GM12801 (cell line): ENCODE data around the gene KCNMA1.

Experiments
- TF ChIP-seq, protein P1 (sequence below): IDR thresholded peaks from one replicate; pipeline ENCODE4 v1.5.1; 2011; ENCODE audit warnings: control low read depth; ENCODE audit not compliant: insufficient read length; ENCODE audit errors: extremely low read depth

The KCNMA1 gene

DNA sequence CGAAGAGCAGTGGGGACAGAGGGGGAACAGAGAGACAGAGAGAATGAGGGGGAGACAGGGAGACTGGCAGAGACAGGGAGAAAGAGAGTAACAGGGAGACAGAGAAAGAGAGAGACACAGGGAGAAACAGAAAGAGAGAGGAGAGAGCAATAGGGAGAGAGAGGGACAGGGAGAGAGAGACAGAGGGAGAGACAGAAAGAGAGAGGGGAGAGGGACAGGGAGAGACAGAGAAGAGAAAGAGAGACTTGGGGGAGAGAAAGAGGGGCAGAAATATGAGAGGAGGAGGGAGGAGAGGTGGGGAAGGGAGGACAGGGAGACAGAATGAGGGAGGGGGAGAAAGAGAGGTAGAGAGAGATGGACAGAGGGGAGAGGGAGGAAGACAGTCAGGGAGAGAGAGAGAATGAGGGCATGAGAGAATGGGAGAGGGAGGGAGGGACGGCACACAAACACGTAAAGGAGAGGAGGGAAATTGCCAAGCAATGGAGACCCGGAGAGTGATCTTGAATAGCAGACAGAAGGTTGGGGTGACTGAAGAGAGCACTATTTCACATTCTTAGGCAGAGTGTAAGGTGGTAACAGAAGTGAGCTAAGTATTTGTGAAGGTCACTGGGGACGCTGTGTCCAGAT, 33.3 kb upstream of the KCNMA1 start:
- TF ChIP-seq, protein P1, sequence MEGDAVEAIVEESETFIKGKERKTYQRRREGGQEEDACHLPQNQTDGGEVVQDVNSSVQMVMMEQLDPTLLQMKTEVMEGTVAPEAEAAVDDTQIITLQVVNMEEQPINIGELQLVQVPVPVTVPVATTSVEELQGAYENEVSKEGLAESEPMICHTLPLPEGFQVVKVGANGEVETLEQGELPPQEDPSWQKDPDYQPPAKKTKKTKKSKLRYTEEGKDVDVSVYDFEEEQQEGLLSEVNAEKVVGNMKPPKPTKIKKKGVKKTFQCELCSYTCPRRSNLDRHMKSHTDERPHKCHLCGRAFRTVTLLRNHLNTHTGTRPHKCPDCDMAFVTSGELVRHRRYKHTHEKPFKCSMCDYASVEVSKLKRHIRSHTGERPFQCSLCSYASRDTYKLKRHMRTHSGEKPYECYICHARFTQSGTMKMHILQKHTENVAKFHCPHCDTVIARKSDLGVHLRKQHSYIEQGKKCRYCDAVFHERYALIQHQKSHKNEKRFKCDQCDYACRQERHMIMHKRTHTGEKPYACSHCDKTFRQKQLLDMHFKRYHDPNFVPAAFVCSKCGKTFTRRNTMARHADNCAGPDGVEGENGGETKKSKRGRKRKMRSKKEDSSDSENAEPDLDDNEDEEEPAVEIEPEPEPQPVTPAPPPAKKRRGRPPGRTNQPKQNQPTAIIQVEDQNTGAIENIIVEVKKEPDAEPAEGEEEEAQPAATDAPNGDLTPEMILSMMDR, result no peak

DNA sequence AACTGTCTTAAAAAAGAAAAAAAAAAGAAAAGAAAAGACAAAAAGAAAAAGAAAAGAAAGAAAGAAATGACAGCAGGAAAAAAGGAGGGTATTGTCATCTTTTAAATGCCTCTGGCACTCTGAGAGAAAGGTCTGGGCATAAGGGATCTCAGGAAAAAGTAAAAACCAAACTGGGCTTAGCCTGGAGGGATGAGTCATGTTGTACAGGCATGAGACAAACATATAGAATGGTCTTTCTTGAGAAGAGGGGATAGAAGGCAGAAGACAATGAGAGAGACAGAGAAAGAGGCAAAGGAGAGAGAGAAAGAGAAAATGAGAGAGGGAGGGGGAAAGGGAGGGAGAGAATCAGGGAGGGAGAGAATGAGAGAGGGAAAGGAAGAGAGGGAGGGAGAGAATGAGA, 32.3 kb upstream of the KCNMA1 start:
- TF ChIP-seq, protein P1, result no peak

DNA sequence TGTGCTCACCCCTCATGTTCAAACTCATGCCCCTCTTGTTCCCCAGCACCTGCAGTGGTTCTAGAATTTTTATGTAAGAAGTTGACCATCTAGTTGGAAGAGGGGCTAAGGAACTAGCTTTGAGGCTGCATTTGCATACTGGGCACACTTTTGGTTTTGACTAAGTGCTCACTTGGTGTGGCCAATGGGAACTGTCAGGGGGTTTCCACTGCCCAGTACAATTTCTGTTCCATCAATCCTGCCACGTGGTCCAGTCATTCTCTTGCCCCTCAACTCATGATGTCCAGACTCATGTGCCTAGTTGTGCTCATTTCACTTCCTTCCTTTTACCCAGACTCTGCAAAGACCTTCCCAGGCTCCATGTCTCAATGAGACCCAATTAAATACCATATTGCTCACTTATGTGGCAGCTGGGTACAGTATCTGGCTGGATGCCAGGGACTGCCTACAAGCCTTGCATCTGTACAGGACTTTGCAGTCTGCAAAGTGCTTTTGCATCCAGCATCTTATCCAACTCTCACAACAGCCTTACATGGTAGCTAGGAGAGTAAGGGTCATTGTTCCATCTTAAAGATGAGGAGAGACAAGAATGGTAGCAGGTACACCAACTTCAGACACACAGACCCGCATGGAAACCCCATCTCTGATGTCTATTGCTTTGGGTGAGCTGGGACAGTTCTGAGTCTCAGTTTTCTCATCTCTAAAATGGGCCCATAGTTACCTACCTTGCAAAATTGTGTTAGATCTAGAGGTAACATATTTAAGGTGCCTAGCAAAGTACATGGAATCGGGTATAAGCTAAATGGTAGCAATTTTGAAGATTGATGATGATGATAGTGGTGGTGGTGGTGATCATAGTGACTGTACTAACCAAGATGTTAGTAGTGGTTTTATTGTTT, 30.1 kb upstream of the KCNMA1 start:
- TF ChIP-seq, protein P1, result no peak

DNA sequence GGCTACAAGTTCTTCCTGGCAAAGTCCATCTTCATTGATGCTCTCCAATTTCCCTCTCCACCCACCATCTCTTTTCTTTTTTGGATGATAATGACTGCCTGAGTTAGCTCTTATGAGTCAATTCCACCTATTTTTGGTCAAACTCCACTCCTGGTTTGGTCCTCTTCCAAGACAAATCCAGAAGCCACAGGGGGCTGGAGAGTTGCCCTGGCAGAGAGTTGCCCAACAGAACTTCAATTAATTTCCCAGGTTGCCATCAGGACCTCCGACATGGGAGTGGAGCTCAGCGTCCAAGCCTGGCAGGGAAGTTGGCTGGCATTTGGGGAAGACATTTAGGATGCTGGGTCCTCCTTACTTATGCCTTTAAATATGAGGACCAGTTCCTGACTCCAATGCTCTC, 29.2 kb upstream of the KCNMA1 start:
- TF ChIP-seq, protein P1, result no peak

DNA sequence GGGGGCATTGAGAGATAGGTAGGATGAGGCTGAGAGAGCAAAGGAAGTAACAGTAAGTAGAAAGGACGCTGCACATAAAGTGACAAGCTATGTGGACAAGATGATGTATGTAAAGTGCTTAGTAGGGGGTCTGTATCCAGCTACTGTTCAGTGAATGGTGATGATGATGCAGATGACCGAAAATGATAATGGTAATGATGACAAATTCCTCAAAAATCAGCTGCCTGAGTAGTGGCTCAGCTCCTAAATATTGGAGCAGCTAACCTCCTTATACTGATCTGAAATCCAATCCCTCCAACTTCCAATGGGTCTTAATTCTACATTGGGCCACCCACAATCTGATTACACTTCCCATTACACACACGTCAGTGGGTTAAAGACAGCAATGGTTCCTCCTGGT, 27.1 kb upstream of the KCNMA1 start:
- TF ChIP-seq, protein P1, result no peak

DNA sequence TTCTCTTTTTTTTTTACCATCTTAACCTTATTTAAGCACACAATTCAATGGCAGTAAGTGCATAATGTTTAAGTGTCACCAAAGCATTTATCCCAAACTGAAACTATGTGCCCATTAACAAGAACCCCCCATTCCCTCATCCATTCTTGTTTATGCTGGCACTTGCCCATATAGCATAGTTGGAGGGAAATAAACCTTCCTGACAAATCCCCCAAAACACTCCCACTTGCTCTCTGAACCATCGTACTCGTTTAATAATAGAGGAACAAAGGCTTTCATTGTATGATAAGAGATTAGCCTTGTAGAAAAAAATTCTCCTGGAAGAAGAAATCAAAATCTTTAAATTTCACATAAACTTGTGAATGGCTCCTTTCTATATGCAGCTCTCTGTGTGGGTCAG, 26.4 kb upstream of the KCNMA1 start:
- TF ChIP-seq, protein P1, result no peak

DNA sequence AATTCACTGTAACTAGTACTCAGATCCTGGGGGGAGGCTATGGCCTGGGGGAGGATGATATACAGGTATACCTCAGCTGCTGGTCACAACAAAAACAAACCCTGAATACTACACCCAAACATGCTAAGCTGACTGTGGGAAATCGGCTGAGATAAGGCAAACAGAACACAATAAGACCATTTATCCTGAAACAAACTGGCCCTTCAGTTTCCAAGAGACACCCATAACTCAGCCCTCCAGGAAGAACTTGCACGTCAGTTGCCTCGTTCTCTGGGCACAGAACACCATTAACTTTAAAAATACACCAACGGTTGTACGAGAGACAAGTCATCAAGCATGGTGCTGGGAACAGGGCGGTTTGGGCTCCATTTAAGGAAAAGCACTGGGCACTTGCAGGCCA, 24.1 kb upstream of the KCNMA1 start:
- TF ChIP-seq, protein P1, result no peak
